Mucosa of stomach (tissue), 1 donor: ENCODE results near the gene ZNF628.
A peak's percentile ranks its signal among the peaks of the same experiment; 100 is the strongest.

Experiments
- H3K27me3 ChIP-seq: one replicate; pipeline ENCODE4 v1.7.0; 2013; ENCODE audit warnings: mild to moderate bottlenecking, low read length; ENCODE audit not compliant: control insufficient read depth, insufficient read depth
- H3K36me3 ChIP-seq: one replicate; pipeline ENCODE4 v1.7.0; 2013; ENCODE audit warnings: low read length; ENCODE audit not compliant: control insufficient read depth, insufficient read depth
- H3K4me1 ChIP-seq: one replicate; pipeline ENCODE4 v1.7.0; 2013; ENCODE audit warnings: mild to moderate bottlenecking, low read length; ENCODE audit not compliant: control insufficient read depth, insufficient read depth
- H3K4me3 ChIP-seq: one replicate; pipeline ENCODE4 v1.7.0; 2013; ENCODE audit warnings: low read length
- H3K9ac ChIP-seq: one replicate; pipeline ENCODE4 v1.7.0; 2013; ENCODE audit warnings: mild to moderate bottlenecking, low read length, moderate library complexity
- H3K9me3 ChIP-seq: one replicate; pipeline ENCODE4 v1.7.0; 2013; ENCODE audit warnings: mild to moderate bottlenecking, low read length, moderate library complexity; ENCODE audit not compliant: control insufficient read depth
- donor health status: Pancreatic carcinoma.

ZNF628 gene

DNA sequence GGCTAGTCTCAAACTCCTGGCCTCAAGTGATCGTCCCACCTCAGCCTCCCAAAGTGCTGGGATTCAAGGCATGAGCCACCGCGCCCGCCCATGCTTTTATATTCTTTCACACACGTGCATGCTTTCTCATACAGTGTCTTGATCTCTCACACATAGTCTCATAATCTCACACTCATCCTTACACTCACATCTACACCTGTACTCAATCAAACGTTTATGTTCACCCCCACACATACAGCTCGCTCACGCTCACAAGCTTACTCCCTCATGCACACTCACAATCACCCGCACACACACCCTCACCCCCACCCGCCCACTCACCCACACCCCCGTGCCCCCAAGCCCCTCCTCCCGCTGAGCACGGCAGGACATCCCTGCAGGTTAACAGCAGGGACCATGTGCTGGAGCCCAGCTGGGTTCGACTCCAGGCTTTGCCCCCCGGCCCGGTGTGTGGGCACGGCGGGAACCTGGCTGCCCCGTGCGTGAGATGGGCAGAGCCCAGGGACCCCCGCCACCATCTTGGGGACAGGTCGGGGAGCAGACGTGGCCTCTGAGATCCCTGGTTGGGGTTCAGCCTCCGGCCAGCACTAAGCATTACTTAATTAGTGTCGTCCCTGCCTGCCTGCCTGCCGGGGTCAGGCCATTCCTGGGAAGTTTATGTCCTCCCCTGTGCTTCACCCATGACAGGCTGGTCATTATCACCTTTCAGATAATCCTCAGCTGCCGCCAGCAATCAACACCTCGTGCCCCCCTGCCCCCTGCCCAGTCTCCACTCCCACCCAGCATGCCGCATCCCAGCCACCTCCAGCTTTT, 49.1 kb downstream of the ZNF628 start:
- Histone ChIP-seq H3K4me1 (peaks cover 16% of the 10 kb centered on the region), H3K27me3 (no peaks in the 10 kb centered on the region), H3K4me3 (no peak overlapping the region), H3K36me3 (no peaks in the 10 kb centered on the region), H3K9me3 (no peaks in the 10 kb centered on the region), H3K9ac (peak overlapping the region; percentile 69)

DNA sequence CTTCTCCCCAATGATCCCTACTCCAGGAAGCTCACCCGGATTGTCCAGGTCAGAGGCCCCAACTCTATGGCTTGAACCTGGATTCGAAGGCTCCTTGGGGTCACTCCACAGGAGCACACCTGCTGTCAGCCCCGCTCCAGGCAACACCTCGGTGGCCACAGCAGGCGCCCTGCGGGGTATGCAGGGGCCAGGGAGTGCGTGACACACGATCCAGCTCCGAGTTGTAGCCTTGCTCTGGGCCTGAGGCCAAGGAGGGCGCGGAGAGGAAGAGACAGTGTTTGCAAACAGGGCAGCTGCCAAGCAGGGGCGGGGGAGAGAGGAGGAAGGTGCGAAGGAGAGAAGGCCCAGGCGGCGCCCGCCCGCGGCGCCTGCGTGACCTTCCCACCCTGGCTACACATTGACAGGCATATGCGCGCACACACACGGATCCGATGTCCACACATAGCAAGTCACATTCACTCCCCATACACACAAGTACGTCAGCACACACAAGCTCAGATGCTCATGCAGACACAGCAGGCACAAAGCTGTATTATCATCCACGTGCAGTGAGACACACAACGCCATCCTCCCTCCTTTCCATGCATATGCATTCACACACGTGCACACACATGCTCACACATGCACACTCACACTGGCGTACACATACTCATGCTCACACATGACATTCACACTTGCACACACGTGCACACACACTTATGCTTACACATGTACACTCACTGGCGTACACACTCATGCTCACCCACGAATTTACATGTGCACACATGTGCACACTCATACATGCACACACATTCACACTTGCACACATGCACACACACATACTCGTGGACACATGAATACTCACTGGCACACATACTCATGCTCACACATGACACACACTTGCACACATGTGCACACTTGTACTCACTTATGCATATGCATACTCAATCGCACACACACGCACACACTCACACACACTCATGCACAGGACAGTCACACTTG, 50.1 kb downstream of the ZNF628 start:
- no peaks in the 10 kb centered on the region for H3K27me3 ChIP-seq
- no peak overlapping the region for H3K4me3 ChIP-seq
- H3K9me3 ChIP-seq = no peaks in the 10 kb centered on the region
- H3K9ac ChIP-seq = peak overlapping the region; percentile 69
- peaks cover 14% of the 10 kb centered on the region for H3K4me1 ChIP-seq
- H3K36me3 ChIP-seq = no peaks in the 10 kb centered on the region

DNA sequence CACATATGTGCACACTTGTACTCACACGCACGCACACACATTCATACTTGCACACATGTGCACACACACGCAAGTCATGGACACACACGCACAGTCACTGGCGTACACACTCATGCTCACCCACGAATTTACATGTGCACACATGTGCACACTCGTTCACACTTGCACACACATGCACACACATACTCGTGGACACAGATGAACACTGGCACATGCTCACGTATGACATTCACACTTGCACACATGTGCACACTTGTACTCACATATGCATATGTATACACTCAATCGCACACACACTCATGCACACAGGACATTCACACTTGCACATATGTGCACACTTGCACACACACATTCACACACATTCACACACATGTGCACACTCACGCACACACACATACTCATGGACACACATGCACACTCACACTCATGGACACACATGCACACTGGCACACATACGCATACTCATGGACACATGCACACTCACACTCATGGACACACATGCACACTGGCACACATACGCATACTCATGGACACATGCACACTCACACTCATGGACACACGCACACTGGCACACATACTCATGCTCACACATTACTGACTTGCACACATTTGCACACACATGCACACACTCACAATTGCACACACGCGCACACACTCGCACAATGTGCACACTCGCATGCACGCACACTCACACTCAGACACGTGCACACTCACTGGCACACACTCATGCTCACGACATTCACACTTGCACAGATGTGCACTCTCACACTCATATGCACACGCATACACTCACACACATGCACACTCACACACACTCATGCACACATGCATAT, 51.0 kb downstream of the ZNF628 start:
- Histone ChIP-seq H3K9ac (no peak overlapping the region), H3K27me3 (no peaks in the 10 kb centered on the region), H3K36me3 (no peaks in the 10 kb centered on the region), H3K4me3 (no peak overlapping the region), H3K9me3 (no peaks in the 10 kb centered on the region), H3K4me1 (peaks cover 12% of the 10 kb centered on the region)

DNA sequence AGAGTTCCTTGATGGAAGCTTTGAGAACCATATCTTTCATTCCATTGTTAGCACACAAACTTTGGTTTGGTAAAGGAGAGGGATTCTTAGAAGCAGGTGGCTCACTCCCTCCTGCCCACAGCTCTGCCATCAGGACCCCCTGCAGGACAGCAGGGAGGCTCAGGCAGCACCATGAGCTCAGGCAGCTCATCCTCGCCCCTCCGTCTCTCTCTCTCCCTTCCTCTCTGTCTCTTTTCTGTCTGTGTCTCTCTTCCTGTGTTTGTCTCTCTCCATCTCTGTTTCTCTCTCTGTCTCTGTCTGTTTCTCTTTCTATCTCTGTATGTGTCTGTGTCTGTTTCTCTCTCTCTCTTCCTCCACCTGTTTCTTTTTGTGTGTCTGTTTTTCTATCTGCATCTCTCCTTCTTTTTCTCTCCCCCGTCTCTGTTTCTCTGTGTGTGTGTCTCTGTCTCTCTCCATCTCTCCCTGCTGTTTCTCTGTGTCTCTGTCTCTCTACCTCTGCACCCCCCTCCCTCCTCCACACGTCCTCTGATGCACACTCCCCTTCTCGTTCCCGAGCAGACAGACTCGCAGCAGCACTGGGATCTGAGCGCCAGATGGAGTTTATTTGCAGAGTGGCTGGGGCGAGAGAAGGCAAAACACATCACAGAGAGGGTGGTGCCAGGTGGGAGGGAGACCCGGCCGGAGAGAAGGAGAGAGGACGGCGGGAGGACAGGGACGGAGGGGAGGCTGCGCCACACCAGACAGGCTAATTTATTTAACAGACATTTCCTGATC, 51.8 kb downstream of the ZNF628 start:
- no peak overlapping the region for H3K4me3 ChIP-seq
- no peaks in the 10 kb centered on the region for H3K27me3 ChIP-seq
- peaks cover 12% of the 10 kb centered on the region for H3K4me1 ChIP-seq
- H3K36me3 ChIP-seq = no peaks in the 10 kb centered on the region
- no peaks in the 10 kb centered on the region for H3K9me3 ChIP-seq
- no peak overlapping the region for H3K9ac ChIP-seq

DNA sequence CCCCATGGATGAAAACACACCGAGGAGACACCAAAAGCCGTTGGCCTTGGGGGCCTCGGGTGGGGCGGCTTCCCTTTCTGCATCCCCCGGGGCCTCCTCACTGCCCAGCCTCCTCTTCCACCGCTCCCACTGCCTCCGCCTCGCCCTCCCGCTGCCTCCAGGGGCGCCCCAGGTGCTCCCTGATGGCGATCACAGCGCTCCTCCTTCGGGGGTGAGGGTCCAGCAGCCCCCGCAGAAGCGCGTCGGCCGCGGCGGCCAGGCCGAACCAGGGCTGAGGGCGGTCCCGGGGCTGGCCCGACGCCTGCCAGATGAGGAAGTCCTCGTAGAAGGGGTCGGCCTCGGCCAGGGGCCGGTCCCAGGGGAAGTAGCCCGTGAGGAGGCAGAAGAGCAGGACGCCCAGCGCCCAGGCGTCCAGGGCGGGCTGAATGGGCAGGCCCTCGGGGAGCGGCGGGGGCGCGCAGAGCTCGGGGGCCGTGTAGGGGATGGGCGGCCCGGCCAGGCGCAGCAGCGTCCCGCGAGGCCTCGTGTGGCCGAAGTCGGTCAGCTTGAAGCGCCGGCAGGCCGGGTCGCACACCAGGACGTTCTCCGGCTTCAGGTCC, 53.3 kb downstream of the ZNF628 start:
- Histone ChIP-seq H3K4me1 (peaks cover 12% of the 10 kb centered on the region), H3K9me3 (no peaks in the 10 kb centered on the region), H3K36me3 (no peaks in the 10 kb centered on the region), H3K27me3 (no peaks in the 10 kb centered on the region), H3K4me3 (no peak overlapping the region), H3K9ac (no peak overlapping the region)

DNA sequence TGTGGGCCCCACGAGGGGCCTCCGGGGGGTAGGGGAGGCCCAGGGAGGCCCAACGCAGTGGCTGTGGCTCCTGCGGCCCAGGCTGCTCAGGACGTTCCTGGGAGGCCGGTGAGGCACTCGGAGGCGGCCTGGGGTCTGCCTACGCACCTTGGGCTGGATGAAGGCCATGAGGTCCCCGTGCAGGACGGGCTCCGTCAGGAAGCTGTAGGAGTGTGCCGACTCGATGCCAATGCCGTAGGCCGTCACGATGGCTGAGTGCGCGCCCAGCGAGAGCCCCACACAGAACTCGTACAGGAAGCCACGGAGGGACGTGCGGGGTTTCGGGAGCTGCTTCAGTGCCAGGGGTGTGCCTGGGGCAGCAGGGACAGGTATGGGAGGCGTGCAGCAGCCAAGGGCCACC, 54.6 kb downstream of the ZNF628 start:
- Histone ChIP-seq H3K36me3 (no peaks in the 10 kb centered on the region), H3K27me3 (no peaks in the 10 kb centered on the region), H3K4me1 (peaks cover 12% of the 10 kb centered on the region), H3K9me3 (no peaks in the 10 kb centered on the region), H3K4me3 (no peak overlapping the region), H3K9ac (no peak overlapping the region)
